Measurements from ENCODE around the gene CNNM1. TPM values are rescaled to one million over a fixed set of nuclear protein-coding genes. Genes with fewer than 3 reads are reported as not detected.
A peak's percentile ranks its signal among the peaks of the same experiment; 100 is the strongest.

CNNM1 gene
- total RNA-seq, 1 donor from 2014 or later, result 0.36 TPM

GRCh38 chr10:99421233-99421739 is 92.1 kb downstream of the CNNM1 start:
- ATAC-seq, result no peak

GRCh38 chr10:99422529-99423096 is 93.5 kb downstream of the CNNM1 start:
- ATAC-seq, result no peak

- ATAC-seq, result no peak
These were observed 95.5 kb downstream of the CNNM1 start for GRCh38 chr10:99424656-99425055.

- ATAC-seq, result no peak
These were observed 96.0 kb downstream of the CNNM1 start for GRCh38 chr10:99425204-99425603.

- no peak for ATAC-seq
These were observed 97.5 kb downstream of the CNNM1 start for GRCh38 chr10:99426689-99427088.

GRCh38 chr10:99427566-99428190 is 98.5 kb downstream of the CNNM1 start:
- ATAC-seq, result no peak

- ATAC-seq, result no peak
These were observed 100.5 kb downstream of the CNNM1 start for GRCh38 chr10:99429517-99430095.

- ATAC-seq, result peak; percentile 54
These were observed 100.9 kb downstream of the CNNM1 start for GRCh38 chr10:99430116-99430450.

- ATAC-seq, result peak; percentile 99
These were observed 101.5 kb downstream of the CNNM1 start, which contains the start of gene GOT1 for GRCh38 chr10:99430451-99431189. Gene GOT1 (minus strand): TSS chr10:99430624. CDS start chr10:99430565, 59 bp downstream.

GRCh38 chr10:99431190-99431760 is 102.1 kb downstream of the CNNM1 start:
- ATAC-seq, result peak; percentile 27

GRCh38 chr10:99432047-99432446 is 102.9 kb downstream of the CNNM1 start:
- ATAC-seq, result no peak

GRCh38 chr10:99432881-99433280 is 103.7 kb downstream of the CNNM1 start:
- no peak for ATAC-seq

- no peak for ATAC-seq
These were observed 104.3 kb downstream of the CNNM1 start for GRCh38 chr10:99433378-99434020.

GRCh38 chr10:99435986-99436638 is 107.0 kb downstream of the CNNM1 start:
- peak; percentile 63 for ATAC-seq

GRCh38 chr10:99438890-99439289 is 109.7 kb downstream of the CNNM1 start:
- ATAC-seq, result no peak

- no peak for ATAC-seq
These were observed 113.2 kb downstream of the CNNM1 start for GRCh38 chr10:99442394-99442793.

- ATAC-seq, result no peak
These were observed 114.3 kb downstream of the CNNM1 start for GRCh38 chr10:99443500-99443899.

Measured in esophagus mucosa (tissue), 1 donor.